Transverse colon (tissue), 4 donors: Measurements from ENCODE around the gene HDAC9.
A peak's percentile ranks its signal among the peaks of the same experiment; 100 is the strongest.

Experiments
- EP300 ChIP-seq: sonication (generic); formaldehyde crosslinking; IDR thresholded peaks from one replicate; pipeline ENCODE4 v1.6.1; 2017; ENCODE audit warnings: antibody characterized with exemption, low read depth
- POLR2A ChIP-seq: fragments of 450-650 bp; IDR thresholded peaks from one replicate; pipeline ENCODE4 v1.6.1; 2016; ENCODE audit warnings: antibody characterized with exemption, mild to moderate bottlenecking, moderate library complexity
- POLR2AphosphoS5 ChIP-seq, 3 donors: sonication (generic); formaldehyde crosslinking; IDR thresholded peaks; one replicate each; pipeline ENCODE4 v1.6.1; 2016; ENCODE audit warnings: antibody characterized with exemption in 3 of 3
- TF ChIP-seq, protein P1 (sequence below), 5 experiments: fragments of 200-600 bp in 3 of 5; fragments of 450-650 bp in 2 of 5; sonication (generic) in 3 of 5; IDR thresholded peaks; 1 replicate in 2 of 5; 2 replicates in 3 of 5; pipeline ENCODE4 v1.5.1; 2016 to 2017; ENCODE audit warnings: antibody characterized with exemption in 5 of 5, inconsistent platforms in 3 of 5, mild to moderate bottlenecking in 2 of 5, moderate library complexity in 1 of 5

DNA sequence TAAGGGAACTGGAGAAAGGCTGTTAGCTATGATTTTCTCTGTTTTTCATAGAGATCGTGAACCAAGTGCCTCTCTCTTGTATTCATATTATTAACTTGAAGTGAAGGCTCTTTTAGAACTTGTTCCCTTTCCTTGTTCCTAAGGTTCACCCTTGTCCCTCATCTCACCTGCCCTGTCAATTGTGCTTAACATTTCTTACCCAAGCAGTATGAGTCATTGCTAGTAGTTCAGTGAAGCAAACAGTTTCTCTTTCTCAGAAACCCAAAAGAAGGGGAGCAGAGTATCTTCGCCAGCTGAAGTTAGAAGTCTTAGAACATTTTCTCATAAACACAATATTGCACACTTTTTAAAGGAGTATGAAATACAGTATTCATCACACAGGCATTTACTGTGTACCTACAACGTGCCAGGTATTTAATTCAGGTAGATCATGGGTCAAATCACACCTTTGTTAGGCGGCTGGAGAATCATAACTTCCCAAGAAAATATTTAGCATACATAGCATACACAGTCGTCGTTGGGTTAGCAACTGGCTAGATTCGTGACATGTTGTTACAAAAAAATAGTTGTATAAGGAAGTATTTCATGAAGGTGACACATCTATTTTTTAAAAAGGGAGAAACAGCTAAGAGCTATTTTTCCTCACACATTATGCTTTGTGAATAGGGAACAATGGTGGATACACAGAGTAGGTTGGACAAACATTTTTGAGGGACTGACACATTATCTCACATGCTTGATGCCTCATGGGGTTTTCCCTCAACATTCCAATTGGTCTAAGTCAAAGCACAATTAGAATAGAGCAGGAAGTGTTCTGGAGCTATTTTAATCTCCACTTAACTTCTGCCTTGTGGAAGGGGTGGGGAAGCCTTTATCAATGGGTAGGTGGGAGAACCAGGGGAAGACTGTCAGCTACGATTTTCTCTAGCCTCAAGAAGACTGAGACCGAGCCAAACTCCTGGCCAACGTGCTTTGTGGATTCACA lies 13.2 kb downstream of the HDAC9 start:
- TF ChIP-seq POLR2AphosphoS5 (IDR thresholded peaks at IDR 0.05) (peak in 2 of 3 donors; percentile 59 to 77), POLR2A (no peak), EP300 (no peak)
- TF ChIP-seq, protein P1, sequence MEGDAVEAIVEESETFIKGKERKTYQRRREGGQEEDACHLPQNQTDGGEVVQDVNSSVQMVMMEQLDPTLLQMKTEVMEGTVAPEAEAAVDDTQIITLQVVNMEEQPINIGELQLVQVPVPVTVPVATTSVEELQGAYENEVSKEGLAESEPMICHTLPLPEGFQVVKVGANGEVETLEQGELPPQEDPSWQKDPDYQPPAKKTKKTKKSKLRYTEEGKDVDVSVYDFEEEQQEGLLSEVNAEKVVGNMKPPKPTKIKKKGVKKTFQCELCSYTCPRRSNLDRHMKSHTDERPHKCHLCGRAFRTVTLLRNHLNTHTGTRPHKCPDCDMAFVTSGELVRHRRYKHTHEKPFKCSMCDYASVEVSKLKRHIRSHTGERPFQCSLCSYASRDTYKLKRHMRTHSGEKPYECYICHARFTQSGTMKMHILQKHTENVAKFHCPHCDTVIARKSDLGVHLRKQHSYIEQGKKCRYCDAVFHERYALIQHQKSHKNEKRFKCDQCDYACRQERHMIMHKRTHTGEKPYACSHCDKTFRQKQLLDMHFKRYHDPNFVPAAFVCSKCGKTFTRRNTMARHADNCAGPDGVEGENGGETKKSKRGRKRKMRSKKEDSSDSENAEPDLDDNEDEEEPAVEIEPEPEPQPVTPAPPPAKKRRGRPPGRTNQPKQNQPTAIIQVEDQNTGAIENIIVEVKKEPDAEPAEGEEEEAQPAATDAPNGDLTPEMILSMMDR (IDR thresholded peaks at IDR 0.05): no peak
